ENCODE results near the gene FUNDC1.

- no peak for TF ChIP-seq EZH2phosphoT487 (IDR thresholded peaks at IDR 0.05; ENCODE audit: insufficient read depth, low read depth)
- TF ChIP-seq EZH2 (IDR thresholded peaks at IDR 0.05; ENCODE audit: insufficient read depth, poor library complexity, severe bottlenecking) = no peak
Observed at GRCh38 chrX:44572340-44572938, 29.8 kb upstream of the FUNDC1 start.
